ENCODE data around the gene ACTL6A.

ACTL6A gene

GRCh38 chr3:179591313-179591712 is 28.6 kb downstream of the ACTL6A start:
- no peak for DNase-seq

GRCh38 chr3:179599531-179599930 is 36.8 kb downstream of the ACTL6A start:
- no peak for DNase-seq

- DNase-seq = no peak
These were observed 40.6 kb downstream of the ACTL6A start for GRCh38 chr3:179603321-179603720.

- DNase-seq = no peak
These were observed 41.1 kb downstream of the ACTL6A start for GRCh38 chr3:179603831-179604230.

GRCh38 chr3:179604321-179605078 is 41.8 kb downstream of the ACTL6A start, which contains the start of the genes MRPL47 and NDUFB5:
MRPL47 (minus strand) TSS chr3:179604638; CDS start chr3:179604624, 14 bp downstream.
NDUFB5 (plus strand) TSS chr3:179604794; CDS start chr3:179604816, 22 bp downstream.
- DNase-seq = peak; percentile 98

- no peak for DNase-seq
These were observed 43.9 kb downstream of the ACTL6A start for GRCh38 chr3:179606534-179607085.

- no peak for DNase-seq
These were observed 46.4 kb downstream of the ACTL6A start for GRCh38 chr3:179608931-179609720.

GRCh38 chr3:179610066-179610465 is 47.3 kb downstream of the ACTL6A start:
- no peak for DNase-seq

GRCh38 chr3:179613807-179614206 is 51.1 kb downstream of the ACTL6A start:
- no peak for DNase-seq

GRCh38 chr3:179615458-179616173 is 52.9 kb downstream of the ACTL6A start:
- no peak for DNase-seq

- no peak for DNase-seq
These were observed 59.3 kb downstream of the ACTL6A start for GRCh38 chr3:179622023-179622422.

- DNase-seq = no peak
These were observed 61.7 kb downstream of the ACTL6A start for GRCh38 chr3:179624451-179624850.

GRCh38 chr3:179630753-179631451 is 68.2 kb downstream of the ACTL6A start:
- no peak for DNase-seq
